Measurements from ENCODE around the gene UBL3.

The UBL3 gene

DNA sequence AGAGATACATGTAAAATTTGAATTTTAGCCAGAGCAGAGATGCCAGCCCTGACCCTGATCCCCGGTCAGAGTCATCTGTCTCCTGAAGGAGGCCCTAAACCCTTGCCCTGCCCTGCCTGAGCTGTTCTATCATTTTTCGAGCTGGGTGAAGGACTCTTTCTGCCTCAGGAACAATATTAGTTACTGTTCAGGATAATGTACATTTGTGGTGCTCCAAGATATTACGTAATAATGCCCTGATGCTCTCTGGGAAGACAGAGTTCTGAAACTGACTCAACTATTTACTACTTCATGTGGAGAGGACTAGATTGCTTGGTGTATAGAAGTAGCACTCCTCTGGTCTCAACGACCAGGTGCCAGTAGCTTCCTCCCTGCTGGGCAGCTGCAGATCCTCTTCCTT, 37.9 kb upstream of the UBL3 start:
- H3K9me3 ChIP-seq = no peaks in the 10 kb centered on the region
- H3K36me3 ChIP-seq = no peaks in the 10 kb centered on the region
- peaks cover 0 to 4% of the 10 kb centered on the region in 2 experiments for H3K4me1 ChIP-seq (ENCODE audit: control insufficient read depth in 1 of 2, insufficient read depth in 1 of 2, low read depth in 1 of 2, low read length in 1 of 2)
- TF ChIP-seq, protein P1, sequence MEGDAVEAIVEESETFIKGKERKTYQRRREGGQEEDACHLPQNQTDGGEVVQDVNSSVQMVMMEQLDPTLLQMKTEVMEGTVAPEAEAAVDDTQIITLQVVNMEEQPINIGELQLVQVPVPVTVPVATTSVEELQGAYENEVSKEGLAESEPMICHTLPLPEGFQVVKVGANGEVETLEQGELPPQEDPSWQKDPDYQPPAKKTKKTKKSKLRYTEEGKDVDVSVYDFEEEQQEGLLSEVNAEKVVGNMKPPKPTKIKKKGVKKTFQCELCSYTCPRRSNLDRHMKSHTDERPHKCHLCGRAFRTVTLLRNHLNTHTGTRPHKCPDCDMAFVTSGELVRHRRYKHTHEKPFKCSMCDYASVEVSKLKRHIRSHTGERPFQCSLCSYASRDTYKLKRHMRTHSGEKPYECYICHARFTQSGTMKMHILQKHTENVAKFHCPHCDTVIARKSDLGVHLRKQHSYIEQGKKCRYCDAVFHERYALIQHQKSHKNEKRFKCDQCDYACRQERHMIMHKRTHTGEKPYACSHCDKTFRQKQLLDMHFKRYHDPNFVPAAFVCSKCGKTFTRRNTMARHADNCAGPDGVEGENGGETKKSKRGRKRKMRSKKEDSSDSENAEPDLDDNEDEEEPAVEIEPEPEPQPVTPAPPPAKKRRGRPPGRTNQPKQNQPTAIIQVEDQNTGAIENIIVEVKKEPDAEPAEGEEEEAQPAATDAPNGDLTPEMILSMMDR (IDR thresholded peaks at IDR 0.05) = no peak
- H3K4me3 ChIP-seq (ENCODE audit: low read depth in 1 of 2, low read length in 1 of 2) = no peak overlapping the region
- no peaks in the 10 kb centered on the region for H3K27me3 ChIP-seq
- no peak overlapping the region for H3K27ac ChIP-seq

DNA sequence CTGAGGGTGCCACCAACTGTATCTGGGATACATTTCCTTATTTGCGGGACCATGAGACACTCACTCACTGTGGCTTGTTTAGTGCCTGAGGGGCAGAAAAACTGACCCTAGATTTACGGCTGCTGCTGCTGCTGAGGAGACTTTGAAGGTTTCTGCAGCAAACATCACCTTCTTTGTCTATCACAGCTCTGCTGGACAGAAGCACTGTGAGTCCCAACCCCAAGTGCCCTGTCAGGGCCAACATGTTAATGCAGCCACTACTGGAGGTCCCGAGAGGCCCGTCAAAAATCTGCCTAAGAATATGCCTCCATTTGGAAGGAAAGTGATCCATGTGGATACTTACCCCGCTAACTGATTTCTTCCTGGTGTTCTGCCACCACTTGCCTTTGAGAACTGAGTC, 37.3 kb upstream of the UBL3 start:
- H3K27ac ChIP-seq = no peak overlapping the region
- TF ChIP-seq, protein P1 (IDR thresholded peaks at IDR 0.05) = no peak
- no peak overlapping the region for H3K4me3 ChIP-seq (ENCODE audit: low read depth in 1 of 2, low read length in 1 of 2)
- peaks cover 0 to 4% of the 10 kb centered on the region in 2 experiments for H3K4me1 ChIP-seq (ENCODE audit: control insufficient read depth in 1 of 2, insufficient read depth in 1 of 2, low read depth in 1 of 2, low read length in 1 of 2)
- H3K9me3 ChIP-seq = no peaks in the 10 kb centered on the region
- H3K27me3 ChIP-seq = no peaks in the 10 kb centered on the region
- no peaks in the 10 kb centered on the region for H3K36me3 ChIP-seq

DNA sequence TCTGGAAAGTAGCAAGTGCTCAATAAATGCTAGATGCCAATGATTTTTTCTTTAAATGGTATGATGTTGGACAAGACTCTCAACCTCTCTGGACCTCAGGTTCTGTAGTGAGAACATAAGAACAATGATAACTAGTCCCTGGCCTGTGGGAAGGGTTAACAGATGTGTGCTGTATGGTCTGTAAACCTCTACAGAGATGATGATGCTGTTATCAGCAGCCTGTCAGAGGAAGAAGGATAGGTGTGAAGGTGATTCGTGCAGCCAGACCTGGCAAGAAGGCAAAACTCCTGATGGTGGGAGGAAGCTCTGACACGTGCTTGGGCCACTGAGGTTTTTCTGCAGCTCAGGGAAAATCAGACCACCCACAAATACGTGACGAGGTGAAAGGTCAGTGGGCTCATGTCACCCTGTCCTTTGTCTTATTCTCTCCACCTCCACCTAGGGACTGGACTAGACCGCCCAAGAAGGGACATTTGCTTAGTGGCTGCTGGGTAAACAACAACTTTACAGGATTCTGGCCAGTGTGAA, 36.7 kb upstream of the UBL3 start:
- Histone ChIP-seq H3K9me3 (no peaks in the 10 kb centered on the region), H3K36me3 (no peaks in the 10 kb centered on the region), H3K4me3 (ENCODE audit: low read depth in 1 of 2, low read length in 1 of 2) (no peak overlapping the region), H3K4me1 (ENCODE audit: control insufficient read depth in 1 of 2, insufficient read depth in 1 of 2, low read depth in 1 of 2, low read length in 1 of 2) (peaks cover 0 to 4% of the 10 kb centered on the region in 2 experiments), H3K27me3 (no peaks in the 10 kb centered on the region), H3K27ac (no peak overlapping the region)
- TF ChIP-seq, protein P1 (IDR thresholded peaks at IDR 0.05) = no peak

DNA sequence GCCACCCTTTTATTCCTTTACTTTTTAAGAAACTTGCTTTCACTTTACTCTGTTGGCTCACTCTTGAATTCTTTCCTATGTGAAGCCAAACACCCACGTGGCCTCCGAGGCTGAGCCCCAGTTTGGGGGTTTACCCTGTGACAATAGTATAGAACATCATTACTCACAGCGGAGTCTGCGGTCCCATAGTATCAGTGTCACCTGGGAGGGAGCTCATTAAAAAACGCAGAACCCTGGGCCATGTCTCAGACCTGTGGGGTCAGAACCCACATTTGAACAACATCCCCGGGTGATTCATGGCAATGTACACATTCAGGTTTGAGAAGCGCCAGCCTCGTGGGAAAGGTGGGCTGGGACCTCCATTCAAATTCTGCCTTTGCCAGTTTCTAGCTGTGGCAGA, 36.0 kb upstream of the UBL3 start:
- Histone ChIP-seq H3K27me3 (no peaks in the 10 kb centered on the region), H3K4me3 (ENCODE audit: low read depth in 1 of 2, low read length in 1 of 2) (no peak overlapping the region), H3K9me3 (no peaks in the 10 kb centered on the region), H3K36me3 (no peaks in the 10 kb centered on the region), H3K27ac (no peak overlapping the region), H3K4me1 (ENCODE audit: control insufficient read depth in 1 of 2, insufficient read depth in 1 of 2, low read depth in 1 of 2, low read length in 1 of 2) (peaks cover 0 to 4% of the 10 kb centered on the region in 2 experiments)
- TF ChIP-seq, protein P1 (IDR thresholded peaks at IDR 0.05) = no peak

DNA sequence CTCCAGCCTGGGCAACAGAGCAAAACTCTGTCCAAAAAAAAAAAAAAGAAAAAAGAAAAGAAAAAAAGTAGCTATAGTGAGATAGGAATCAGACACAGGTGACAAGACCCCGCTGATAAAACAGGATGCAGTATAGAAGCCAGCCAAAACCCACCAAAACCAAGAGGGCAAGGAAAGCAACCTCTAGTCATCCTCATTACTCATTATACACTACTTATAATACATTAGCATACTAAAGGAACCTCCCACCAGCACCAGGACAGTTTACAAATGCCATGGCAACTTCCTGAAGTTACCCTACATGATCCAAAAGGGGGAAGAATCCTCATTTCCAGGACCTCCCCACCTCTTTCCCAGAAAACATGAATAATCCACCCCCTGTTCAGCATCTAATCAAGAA, 35.6 kb upstream of the UBL3 start:
- H3K27ac ChIP-seq = no peak overlapping the region
- TF ChIP-seq, protein P1 (IDR thresholded peaks at IDR 0.05) = no peak

More for the DNA sequence above, 35.6 kb upstream of the UBL3 start:
- H3K27me3 ChIP-seq = no peaks in the 10 kb centered on the region
- no peak overlapping the region for H3K4me3 ChIP-seq (ENCODE audit: low read depth in 1 of 2, low read length in 1 of 2)
- H3K9me3 ChIP-seq = no peaks in the 10 kb centered on the region
- H3K36me3 ChIP-seq = no peaks in the 10 kb centered on the region
- peaks cover 0 to 4% of the 10 kb centered on the region in 2 experiments for H3K4me1 ChIP-seq (ENCODE audit: control insufficient read depth in 1 of 2, insufficient read depth in 1 of 2, low read depth in 1 of 2, low read length in 1 of 2)

Measured in neutrophil (primary cell).